GM12878 (cell line): ENCODE measurements around the gene PTCD1. TPM values are rescaled to one million over a fixed set of nuclear protein-coding genes. Genes with fewer than 3 reads are reported as not detected.
A peak's percentile ranks its signal among the peaks of the same experiment; 100 is the strongest.

Source experiments
- CBX5 ChIP-seq: sonication (generic); IDR thresholded peaks from 2 replicates; pipeline ENCODE4 v1.6.1; 2016; ENCODE audit warnings: low read depth, moderate library complexity, mild to moderate bottlenecking, inconsistent platforms
- ETV6 ChIP-seq, 2 experiments: fragments of 450-650 bp in 1 of 2; IDR thresholded peaks in 1 of 2; conservative IDR thresholded peaks in 1 of 2; 2 replicates each; pipeline ENCODE4 v1.6.1; 2014; ENCODE audit warnings: antibody characterized with exemption in 1 of 2, borderline replicate concordance in 1 of 2, low read depth in 1 of 2, mild to moderate bottlenecking in 1 of 2, moderate library complexity in 1 of 2
- EZH2 ChIP-seq: IDR thresholded peaks from 2 replicates; pipeline ENCODE4 v1.6.1; 2012; ENCODE audit warnings: low read depth, mild to moderate bottlenecking, control low read depth, inconsistent platforms, low read length, borderline replicate concordance; ENCODE audit not compliant: control insufficient read depth
- FOXK2 ChIP-seq: fragments of 450-650 bp; IDR thresholded peaks from 2 replicates; pipeline ENCODE4 v1.6.1; 2017; ENCODE audit warnings: mild to moderate bottlenecking, moderate library complexity
- IKZF2 ChIP-seq, 2 experiments: fragments of 450-650 bp; IDR thresholded peaks; 2 replicates each; pipeline ENCODE4 v1.6.1; 2017; ENCODE audit warnings: mild to moderate bottlenecking in 2 of 2, moderate library complexity in 2 of 2
- MYB ChIP-seq: fragments of 150-350 bp; IDR thresholded peaks from 2 replicates; pipeline ENCODE4 v1.6.1; 2014; ENCODE audit warnings: mild to moderate bottlenecking, low read depth, low read length, borderline replicate concordance
- NFYB ChIP-seq: IDR thresholded peaks from 2 replicates; pipeline ENCODE4 v1.6.1; 2011; ENCODE audit warnings: low read depth, mild to moderate bottlenecking, low read length, improper control_type of control experiment, moderate library complexity; ENCODE audit not compliant: insufficient read depth
- POU2F2 ChIP-seq: IDR thresholded peaks from 3 replicates; pipeline ENCODE4 v1.6.1; 2011; ENCODE audit warnings: low read depth, mild to moderate bottlenecking, low read length, borderline replicate concordance
- SMAD1 ChIP-seq: fragments of 450-650 bp; IDR thresholded peaks from 2 replicates; pipeline ENCODE4 v1.6.1; 2018; ENCODE audit warnings: mild to moderate bottlenecking, low read depth; ENCODE audit not compliant: partially characterized antibody
- SMARCA5 ChIP-seq: fragments of 450-650 bp; IDR thresholded peaks from 2 replicates; pipeline ENCODE4 v1.6.1; 2017; ENCODE audit warnings: mild to moderate bottlenecking
- SMC3 ChIP-seq: IDR thresholded peaks from 2 replicates; pipeline ENCODE4 v1.6.1; 2011; ENCODE audit warnings: low read length, improper control_type of control experiment, borderline replicate concordance
- SREBF2 ChIP-seq: IDR thresholded peaks from 2 replicates; pipeline ENCODE4 v1.6.1; 2012; ENCODE audit warnings: mild to moderate bottlenecking, low read length
- SRF ChIP-seq, 2 experiments: IDR thresholded peaks; 2 replicates each; pipeline ENCODE4 v1.6.1; 2011; ENCODE audit warnings: low read depth in 2 of 2, low read length in 2 of 2, mild to moderate bottlenecking in 1 of 2, moderate library complexity in 1 of 2
- polyA plus RNA-seq, 11 experiments: library from polyadenylated mRNA; depleted of rRNA in 4 of 11; unstranded in 6 of 11; stranded (reverse) in 5 of 11; fragments of >200 nt; fragmentation: Nextera tagmentation in 4 of 11; fragmentation: Illumina TruSeq in 1 of 11; extraction: Ambion mirVana in 4 of 11; extraction: Trizol in 1 of 11; gene quantifications; 1 replicate in 1 of 11; 2 replicates in 10 of 11; pipeline versions ENCODE4 v1.2.1 to v1.2.3, GENCODE V29; 2011 to 2016; ENCODE audit warnings: inconsistent platforms in 2 of 11, missing spikeins in 2 of 11, low read depth in 1 of 11
- total RNA-seq, 4 experiments: library from RNA; depleted of rRNA in 3 of 4; stranded (reverse); fragments of >200 nt in 3 of 4; fragmentation: Illumina TruSeq in 1 of 4; extraction: Trizol in 1 of 4; gene quantifications; 2 replicates each; pipeline versions ENCODE4 v1.2.1 to v1.2.3, GENCODE V29; 2013 to 2021
- TF ChIP-seq, protein P1 (sequence below): IDR thresholded peaks from 2 replicates; pipeline ENCODE4 v1.6.1; 2012; ENCODE audit warnings: improper control_type of control experiment, low read depth, low read length; ENCODE audit not compliant: insufficient replicate concordance
- TF ChIP-seq, protein P2 (sequence below): IDR thresholded peaks from 2 replicates; pipeline ENCODE4 v1.6.1; 2011; ENCODE audit warnings: borderline replicate concordance, low read depth, mild to moderate bottlenecking, moderate library complexity, mixed read lengths, low read length; ENCODE audit not compliant: insufficient read depth; ENCODE audit errors: extremely low read length
- TF ChIP-seq, protein P3 (sequence below): IDR thresholded peaks from 2 replicates; pipeline ENCODE4 v1.6.1; 2011; ENCODE audit warnings: low read depth, low read length, improper control_type of control experiment, borderline replicate concordance
- TF ChIP-seq, protein P4 (sequence below), 3 experiments: IDR thresholded peaks in 2 of 3; conservative IDR thresholded peaks in 1 of 3; 2 replicates each; pipeline ENCODE4 v1.5.1; 2011; ENCODE audit warnings: low read depth in 3 of 3, low read length in 3 of 3, mild to moderate bottlenecking in 3 of 3, control low read depth in 2 of 3, moderate library complexity in 2 of 3, inconsistent platforms in 1 of 3, mixed read lengths in 1 of 3; ENCODE audit not compliant: control insufficient read depth in 2 of 3, insufficient read depth in 1 of 3; ENCODE audit errors: extremely low read depth in 1 of 3

PTCD1 gene
- total and polyA plus RNA-seq, 10 of the 15 experiments (the other 5 are each of a cell fraction or from before 2014, with no cell fraction given), result 0.26 to 9.7 (median 5.0) TPM

DNA sequence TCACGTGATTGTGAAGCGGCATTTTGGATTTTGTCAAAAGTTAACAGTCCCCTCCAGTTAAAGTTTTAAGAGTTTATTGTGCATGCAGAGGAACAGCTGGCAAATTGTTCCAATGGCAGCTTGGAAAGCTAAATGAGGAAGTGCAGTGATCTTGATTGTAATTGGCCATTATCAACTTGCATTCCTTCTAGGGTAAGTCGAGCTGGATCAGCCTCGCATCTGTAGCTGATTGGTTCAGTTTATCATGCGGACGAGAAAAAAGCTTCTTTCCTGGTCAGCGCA, 34.7 kb upstream of the PTCD1 start (continued):
- TF ChIP-seq, protein P1, sequence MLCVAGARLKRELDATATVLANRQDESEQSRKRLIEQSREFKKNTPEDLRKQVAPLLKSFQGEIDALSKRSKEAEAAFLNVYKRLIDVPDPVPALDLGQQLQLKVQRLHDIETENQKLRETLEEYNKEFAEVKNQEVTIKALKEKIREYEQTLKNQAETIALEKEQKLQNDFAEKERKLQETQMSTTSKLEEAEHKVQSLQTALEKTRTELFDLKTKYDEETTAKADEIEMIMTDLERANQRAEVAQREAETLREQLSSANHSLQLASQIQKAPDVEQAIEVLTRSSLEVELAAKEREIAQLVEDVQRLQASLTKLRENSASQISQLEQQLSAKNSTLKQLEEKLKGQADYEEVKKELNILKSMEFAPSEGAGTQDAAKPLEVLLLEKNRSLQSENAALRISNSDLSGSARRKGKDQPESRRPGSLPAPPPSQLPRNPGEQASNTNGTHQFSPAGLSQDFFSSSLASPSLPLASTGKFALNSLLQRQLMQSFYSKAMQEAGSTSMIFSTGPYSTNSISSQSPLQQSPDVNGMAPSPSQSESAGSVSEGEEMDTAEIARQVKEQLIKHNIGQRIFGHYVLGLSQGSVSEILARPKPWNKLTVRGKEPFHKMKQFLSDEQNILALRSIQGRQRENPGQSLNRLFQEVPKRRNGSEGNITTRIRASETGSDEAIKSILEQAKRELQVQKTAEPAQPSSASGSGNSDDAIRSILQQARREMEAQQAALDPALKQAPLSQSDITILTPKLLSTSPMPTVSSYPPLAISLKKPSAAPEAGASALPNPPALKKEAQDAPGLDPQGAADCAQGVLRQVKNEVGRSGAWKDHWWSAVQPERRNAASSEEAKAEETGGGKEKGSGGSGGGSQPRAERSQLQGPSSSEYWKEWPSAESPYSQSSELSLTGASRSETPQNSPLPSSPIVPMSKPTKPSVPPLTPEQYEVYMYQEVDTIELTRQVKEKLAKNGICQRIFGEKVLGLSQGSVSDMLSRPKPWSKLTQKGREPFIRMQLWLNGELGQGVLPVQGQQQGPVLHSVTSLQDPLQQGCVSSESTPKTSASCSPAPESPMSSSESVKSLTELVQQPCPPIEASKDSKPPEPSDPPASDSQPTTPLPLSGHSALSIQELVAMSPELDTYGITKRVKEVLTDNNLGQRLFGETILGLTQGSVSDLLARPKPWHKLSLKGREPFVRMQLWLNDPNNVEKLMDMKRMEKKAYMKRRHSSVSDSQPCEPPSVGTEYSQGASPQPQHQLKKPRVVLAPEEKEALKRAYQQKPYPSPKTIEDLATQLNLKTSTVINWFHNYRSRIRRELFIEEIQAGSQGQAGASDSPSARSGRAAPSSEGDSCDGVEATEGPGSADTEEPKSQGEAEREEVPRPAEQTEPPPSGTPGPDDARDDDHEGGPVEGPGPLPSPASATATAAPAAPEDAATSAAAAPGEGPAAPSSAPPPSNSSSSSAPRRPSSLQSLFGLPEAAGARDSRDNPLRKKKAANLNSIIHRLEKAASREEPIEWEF, result no peak
- TF ChIP-seq, protein P2, sequence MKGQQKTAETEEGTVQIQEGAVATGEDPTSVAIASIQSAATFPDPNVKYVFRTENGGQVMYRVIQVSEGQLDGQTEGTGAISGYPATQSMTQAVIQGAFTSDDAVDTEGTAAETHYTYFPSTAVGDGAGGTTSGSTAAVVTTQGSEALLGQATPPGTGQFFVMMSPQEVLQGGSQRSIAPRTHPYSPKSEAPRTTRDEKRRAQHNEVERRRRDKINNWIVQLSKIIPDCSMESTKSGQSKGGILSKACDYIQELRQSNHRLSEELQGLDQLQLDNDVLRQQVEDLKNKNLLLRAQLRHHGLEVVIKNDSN, result no peak
- TF ChIP-seq SREBF2, result no peak
- TF ChIP-seq, protein P3, sequence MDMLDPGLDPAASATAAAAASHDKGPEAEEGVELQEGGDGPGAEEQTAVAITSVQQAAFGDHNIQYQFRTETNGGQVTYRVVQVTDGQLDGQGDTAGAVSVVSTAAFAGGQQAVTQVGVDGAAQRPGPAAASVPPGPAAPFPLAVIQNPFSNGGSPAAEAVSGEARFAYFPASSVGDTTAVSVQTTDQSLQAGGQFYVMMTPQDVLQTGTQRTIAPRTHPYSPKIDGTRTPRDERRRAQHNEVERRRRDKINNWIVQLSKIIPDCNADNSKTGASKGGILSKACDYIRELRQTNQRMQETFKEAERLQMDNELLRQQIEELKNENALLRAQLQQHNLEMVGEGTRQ, result no peak; the same call in 1 of the 2 replicates
- TF ChIP-seq MYB, result no peak
- TF ChIP-seq FOXK2, result no peak
- TF ChIP-seq CBX5, result no peak
- TF ChIP-seq IKZF2 (IDR thresholded peaks at IDR 0.05), result no peak
- TF ChIP-seq SMC3, result no peak
- no peak for TF ChIP-seq SMAD1
- no peak for TF ChIP-seq EZH2
- TF ChIP-seq SRF (IDR thresholded peaks at IDR 0.05; ENCODE audit: low read depth in 2 of 2, low read length in 2 of 2), result peak in 1 of 2 experiments; percentile 81; a peak in 2 of 4 replicates
- TF ChIP-seq NFYB, result peak; percentile 91
- TF ChIP-seq, protein P4, sequence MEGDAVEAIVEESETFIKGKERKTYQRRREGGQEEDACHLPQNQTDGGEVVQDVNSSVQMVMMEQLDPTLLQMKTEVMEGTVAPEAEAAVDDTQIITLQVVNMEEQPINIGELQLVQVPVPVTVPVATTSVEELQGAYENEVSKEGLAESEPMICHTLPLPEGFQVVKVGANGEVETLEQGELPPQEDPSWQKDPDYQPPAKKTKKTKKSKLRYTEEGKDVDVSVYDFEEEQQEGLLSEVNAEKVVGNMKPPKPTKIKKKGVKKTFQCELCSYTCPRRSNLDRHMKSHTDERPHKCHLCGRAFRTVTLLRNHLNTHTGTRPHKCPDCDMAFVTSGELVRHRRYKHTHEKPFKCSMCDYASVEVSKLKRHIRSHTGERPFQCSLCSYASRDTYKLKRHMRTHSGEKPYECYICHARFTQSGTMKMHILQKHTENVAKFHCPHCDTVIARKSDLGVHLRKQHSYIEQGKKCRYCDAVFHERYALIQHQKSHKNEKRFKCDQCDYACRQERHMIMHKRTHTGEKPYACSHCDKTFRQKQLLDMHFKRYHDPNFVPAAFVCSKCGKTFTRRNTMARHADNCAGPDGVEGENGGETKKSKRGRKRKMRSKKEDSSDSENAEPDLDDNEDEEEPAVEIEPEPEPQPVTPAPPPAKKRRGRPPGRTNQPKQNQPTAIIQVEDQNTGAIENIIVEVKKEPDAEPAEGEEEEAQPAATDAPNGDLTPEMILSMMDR (IDR thresholded peaks at IDR 0.05 in 2 of 3, conservative IDR thresholded peaks at IDR 0.05 in 1 of 3; ENCODE audit: control insufficient read depth in 2 of 3, extremely low read depth in 1 of 3, insufficient read depth in 1 of 3, low read depth in 3 of 3, low read length in 3 of 3), result no peak
- TF ChIP-seq SMARCA5, result no peak
- no peak for TF ChIP-seq ETV6 (conservative IDR thresholded peaks at IDR 0.05 in 1 of 2, IDR thresholded peaks at IDR 0.05 in 1 of 2; ENCODE audit: borderline replicate concordance in 1 of 2, low read depth in 1 of 2)
- no peak for TF ChIP-seq POU2F2
